Sigmoid colon (tissue), 7 donors: ENCODE results near the gene EPO. TPM values are rescaled to one million over a fixed set of nuclear protein-coding genes. Genes with fewer than 3 reads are reported as not detected.

ENCODE experiments used
- DNase-seq: peaks from one replicate; pipeline ENCODE4 v3.0.0-alpha.2; 2019
- H3K27ac ChIP-seq, 4 donors: fragments of 200-600 bp; sonication (generic); one replicate each; pipeline ENCODE4 v1.5.1; 2016 to 2019; ENCODE audit warnings: mild to moderate bottlenecking in 1 of 4
- H3K27me3 ChIP-seq, 3 donors: fragments of 200-600 bp; sonication (generic); one replicate each; pipeline ENCODE4 v1.5.1; 2019; ENCODE audit warnings: mild to moderate bottlenecking in 1 of 3
- H3K36me3 ChIP-seq, 4 donors: fragments of 200-600 bp; sonication (generic); one replicate each; pipeline ENCODE4 v1.5.1; 2016 to 2019
- H3K4me1 ChIP-seq, 4 donors: fragments of 200-600 bp; sonication (generic); one replicate each; pipeline ENCODE4 v1.5.1; 2017 to 2019
- H3K4me3 ChIP-seq, 4 donors: fragments of 200-600 bp; sonication (generic); one replicate each; pipeline ENCODE4 v1.5.1; 2017 to 2019; ENCODE audit warnings: mild to moderate bottlenecking in 2 of 4, moderate library complexity in 1 of 4
- H3K9me3 ChIP-seq, 4 donors: fragments of 200-600 bp in 3 of 4; sonication (generic) in 3 of 4; one replicate each; pipeline versions ENCODE4 v1.5.1 to v1.6.1; 2013 to 2019
- EP300 ChIP-seq, 4 donors: sonication (generic); formaldehyde crosslinking; IDR thresholded peaks; one replicate each; pipeline ENCODE4 v1.6.1; 2017; ENCODE audit warnings: antibody characterized with exemption in 4 of 4
- POLR2A ChIP-seq, 2 donors: fragments of 450-650 bp; IDR thresholded peaks; one replicate each; pipeline ENCODE4 v1.6.1; 2016; ENCODE audit warnings: antibody characterized with exemption in 2 of 2, mild to moderate bottlenecking in 2 of 2, moderate library complexity in 2 of 2
- POLR2AphosphoS5 ChIP-seq, 4 donors: sonication (generic); formaldehyde crosslinking; IDR thresholded peaks; one replicate each; pipeline ENCODE4 v1.6.1; 2017; ENCODE audit warnings: antibody characterized with exemption in 4 of 4
- WGBS, 2 donors: extraction: QIAGEN DNeasy Blood & Tissue Kit; methylation state at CpG; one replicate each; pipeline ENCODE4 v1.1.7; 2013; 5-methylcytosine and 5-hydroxymethylcytosine counted together
- intact Hi-C: fragments of 100-400 bp; cut with DNase I; formaldehyde crosslinking; loops from one replicate; pipeline ENCODE4 v1.15.1; 2023
- polyA plus RNA-seq, 3 donors: library from polyadenylated mRNA; stranded (reverse); fragments of 200-250 nt; gene quantifications; one replicate each; pipeline ENCODE4 v1.2.3, GENCODE V29; 2013
- total RNA-seq, 4 donors: library from RNA; depleted of rRNA; stranded (reverse); fragments of >200 nt; gene quantifications; one replicate each; pipeline ENCODE4 v1.1.0, GENCODE V29; 2016
- TF ChIP-seq, protein P1 (sequence below), 4 experiments: fragments of 450-650 bp in 3 of 4; fragments of 200-600 bp in 1 of 4; IDR thresholded peaks; one replicate each; pipeline ENCODE4 v1.5.1; 2016 to 2019; ENCODE audit warnings: antibody characterized with exemption in 4 of 4, mild to moderate bottlenecking in 3 of 4, moderate library complexity in 2 of 4
- donor health status: healthy with polysubstance abuse.
- donor health status: Bipolar disorder and iron deficiency.
- donor health status: healthy.

The EPO gene
- total RNA-seq (not detected), polyA plus RNA-seq (not detected)

- peaks cover 0 to 12% (median 8%) of the 10 kb centered on the region in 4 donors for H3K4me1 ChIP-seq
- no peaks in the 10 kb centered on the region for H3K36me3 ChIP-seq
- no peak within 1 kb of the TSS for H3K27ac ChIP-seq
- intact Hi-C loops: no loop called here
- no peak for TF ChIP-seq POLR2AphosphoS5 (IDR thresholded peaks at IDR 0.05)
- TF ChIP-seq EP300 (IDR thresholded peaks at IDR 0.05): no peak
- TF ChIP-seq POLR2A (IDR thresholded peaks at IDR 0.05): no peak
- TF ChIP-seq, protein P1, sequence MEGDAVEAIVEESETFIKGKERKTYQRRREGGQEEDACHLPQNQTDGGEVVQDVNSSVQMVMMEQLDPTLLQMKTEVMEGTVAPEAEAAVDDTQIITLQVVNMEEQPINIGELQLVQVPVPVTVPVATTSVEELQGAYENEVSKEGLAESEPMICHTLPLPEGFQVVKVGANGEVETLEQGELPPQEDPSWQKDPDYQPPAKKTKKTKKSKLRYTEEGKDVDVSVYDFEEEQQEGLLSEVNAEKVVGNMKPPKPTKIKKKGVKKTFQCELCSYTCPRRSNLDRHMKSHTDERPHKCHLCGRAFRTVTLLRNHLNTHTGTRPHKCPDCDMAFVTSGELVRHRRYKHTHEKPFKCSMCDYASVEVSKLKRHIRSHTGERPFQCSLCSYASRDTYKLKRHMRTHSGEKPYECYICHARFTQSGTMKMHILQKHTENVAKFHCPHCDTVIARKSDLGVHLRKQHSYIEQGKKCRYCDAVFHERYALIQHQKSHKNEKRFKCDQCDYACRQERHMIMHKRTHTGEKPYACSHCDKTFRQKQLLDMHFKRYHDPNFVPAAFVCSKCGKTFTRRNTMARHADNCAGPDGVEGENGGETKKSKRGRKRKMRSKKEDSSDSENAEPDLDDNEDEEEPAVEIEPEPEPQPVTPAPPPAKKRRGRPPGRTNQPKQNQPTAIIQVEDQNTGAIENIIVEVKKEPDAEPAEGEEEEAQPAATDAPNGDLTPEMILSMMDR (IDR thresholded peaks at IDR 0.05): no peak
- H3K9me3 ChIP-seq: no peaks in the 10 kb centered on the region
- H3K27me3 ChIP-seq: peaks cover 26 to 58% (median 27%) of the 10 kb centered on the region in 3 donors
- peak within 1 kb of the TSS in 2 of 4 donors; percentile 5 for H3K4me3 ChIP-seq
- DNase-seq: no peak
- WGBS, 2 donors: 3 to 4% methylated on average over 21 of the region's 21 CpGs
Observed at GRCh38 chr7:100720279-100720670, at the start of gene EPO. TSS of gene EPO (plus strand) at chr7:100720468. CDS start at chr7:100720981, 513 bp downstream.

DNA sequence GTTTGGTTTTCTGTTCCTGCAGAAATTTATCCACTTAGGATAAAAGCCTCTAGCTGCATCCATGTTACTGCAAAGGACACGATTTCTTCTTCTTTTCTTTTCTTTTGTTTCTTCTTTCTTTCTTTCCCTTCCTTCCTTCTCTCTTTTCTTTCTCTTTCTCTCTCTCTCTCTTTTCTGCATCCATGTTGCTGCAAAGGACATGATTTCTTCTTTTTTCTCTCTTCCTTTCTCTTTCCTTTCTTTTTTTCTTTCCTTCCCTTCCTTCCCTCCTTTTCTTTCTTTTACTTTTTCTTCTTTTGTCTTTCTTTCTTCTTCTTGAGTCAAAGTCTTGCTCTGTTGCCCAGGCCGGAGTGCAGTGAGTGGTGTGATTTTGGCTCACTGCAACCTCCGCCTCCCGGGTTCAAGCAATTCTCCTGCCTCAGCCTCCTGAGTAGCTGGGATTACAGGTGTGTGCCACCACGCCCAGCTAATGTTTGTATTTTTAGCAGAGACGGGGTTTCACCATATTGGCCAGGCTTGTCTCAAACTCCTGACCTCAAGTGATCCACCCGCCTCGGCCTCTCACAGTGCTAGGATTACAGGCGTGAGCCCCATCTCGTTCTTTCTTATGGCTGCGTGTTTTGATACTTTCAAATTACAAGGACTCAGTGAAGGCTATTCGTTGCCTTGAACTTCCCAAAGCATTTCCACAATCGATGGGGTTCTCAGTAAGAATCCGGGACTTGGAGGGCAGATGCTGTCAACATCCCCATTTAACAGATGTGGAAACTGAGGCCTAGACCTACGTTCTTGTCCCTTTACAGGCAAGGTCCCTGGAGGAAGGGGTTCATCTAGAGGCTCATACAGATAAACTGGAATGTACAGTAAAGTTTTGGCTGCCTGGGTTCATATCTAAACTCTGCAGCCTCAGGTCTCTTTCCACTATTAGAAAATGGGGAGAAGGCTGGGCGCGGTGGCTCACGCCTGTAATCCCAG is 48.6 kb upstream of the EPO start:
- H3K27me3 ChIP-seq: no peaks in the 10 kb centered on the region
- H3K36me3 ChIP-seq: peaks cover 0 to 4% (median 1%) of the 10 kb centered on the region in 4 donors
- DNase-seq: no peak
- H3K27ac ChIP-seq: no peak overlapping the region
- intact Hi-C loops: loop anchor here (2.0 to 5.0 kb wide), 3 partner anchors 44 to 189 kb away; partner anchors contain the start of gene NYAP1
- H3K9me3 ChIP-seq: no peaks in the 10 kb centered on the region
- H3K4me3 ChIP-seq: no peak overlapping the region
- WGBS, 2 donors: 79 to 90% methylated on average over 18 of the region's 18 CpGs
- TF ChIP-seq EP300 (IDR thresholded peaks at IDR 0.05): no peak
- no peak for TF ChIP-seq POLR2AphosphoS5 (IDR thresholded peaks at IDR 0.05)
- no peak for TF ChIP-seq POLR2A (IDR thresholded peaks at IDR 0.05)
- TF ChIP-seq, protein P1 (IDR thresholded peaks at IDR 0.05): no peak
- H3K4me1 ChIP-seq: peaks cover 0 to 22% (median 9%) of the 10 kb centered on the region in 4 donors

- WGBS, 2 donors: 0% methylated on average over 65 of the region's 65 CpGs
- DNase-seq: peak; percentile 100
- no peaks in the 10 kb centered on the region for H3K27me3 ChIP-seq
- H3K9me3 ChIP-seq: no peaks in the 10 kb centered on the region
- H3K36me3 ChIP-seq: peaks cover 11 to 22% (median 18%) of the 10 kb centered on the region in 4 donors
- TF ChIP-seq, protein P1 (IDR thresholded peaks at IDR 0.05): no peak
- TF ChIP-seq POLR2AphosphoS5 (IDR thresholded peaks at IDR 0.05): peak; percentile 66 to 84 (median 82)
- TF ChIP-seq EP300 (IDR thresholded peaks at IDR 0.05): peak in 2 of 4 donors; percentile 5 to 11
- intact Hi-C loops: loop anchor here (2.0 to 5.0 kb wide), 3 partner anchors 46 to 191 kb away; partner anchors contain the start of gene NYAP1
- H3K4me3 ChIP-seq: peak within 1 kb of the TSS; percentile 91 to 99 (median 92)
- peak within 1 kb of the TSS; percentile 97 to 99 (median 98) for H3K27ac ChIP-seq
- peaks cover 0 to 27% (median 14%) of the 10 kb centered on the region in 4 donors for H3K4me1 ChIP-seq
Observed at GRCh38 chr7:100673302-100673941, 46.8 kb upstream of the EPO start, which contains the start of gene GNB2. TSS of gene GNB2 (plus strand) at chr7:100673740. CDS start at chr7:100676266, 2,526 bp downstream.

GRCh38 chr7:100673942-100674410 is 46.3 kb upstream of the EPO start:
- Histone ChIP-seq H3K27me3 (no peaks in the 10 kb centered on the region), H3K9me3 (no peaks in the 10 kb centered on the region), H3K36me3 (peaks cover 17 to 28% (median 24%) of the 10 kb centered on the region in 4 donors), H3K4me1 (peaks cover 0 to 31% (median 14%) of the 10 kb centered on the region in 4 donors), H3K27ac (peak overlapping the region; percentile 97 to 99 (median 98)), H3K4me3 (peak overlapping the region; percentile 91 to 99 (median 92))
- 0 to 1% methylated on average over 34 of the region's 34 CpGs for WGBS, 2 donors
- DNase-seq: peak; percentile 86
- intact Hi-C loops: loop anchor here (2.0 to 5.0 kb wide), 5 partner anchors 17 to 192 kb away; partner anchors contain the start of gene NYAP1
- TF ChIP-seq, protein P1 (IDR thresholded peaks at IDR 0.05): no peak
- TF ChIP-seq POLR2A (IDR thresholded peaks at IDR 0.05): no peak
- TF ChIP-seq EP300 (IDR thresholded peaks at IDR 0.05): no peak
